ENCODE measurements around the gene OCRL. TPM values are rescaled to one million over a fixed set of nuclear protein-coding genes. Genes with fewer than 3 reads are reported as not detected.

Gene OCRL
- total RNA-seq, 1 donor from 2014 or later, result 22.1 TPM

- DNase-seq (ENCODE audit: low read depth), result no peak
- H3K36me3 ChIP-seq (ENCODE audit: control insufficient read depth, insufficient read depth, low read length), result no peaks in the 10 kb centered on the region
- no peak overlapping the region for H3K4me3 ChIP-seq (ENCODE audit: low read depth, low read length)
- no peak for TF ChIP-seq CTCF (IDR thresholded peaks at IDR 0.05; ENCODE audit: insufficient read depth, low read length, poor library complexity, severe bottlenecking)
- H3K27me3 ChIP-seq (ENCODE audit: control insufficient read depth, insufficient read depth, low read length), result no peaks in the 10 kb centered on the region
Measured at GRCh38 chrX:129529685-129530281, 10.3 kb upstream of the OCRL start.

GRCh38 chrX:129530410-129530809 lies 9.6 kb upstream of the OCRL start:
- no peak for TF ChIP-seq CTCF (IDR thresholded peaks at IDR 0.05; ENCODE audit: insufficient read depth, low read length, poor library complexity, severe bottlenecking)
- DNase-seq (ENCODE audit: low read depth), result no peak

GRCh38 chrX:129531132-129531531 lies 8.9 kb upstream of the OCRL start:
- DNase-seq (ENCODE audit: low read depth), result no peak
- no peak for TF ChIP-seq CTCF (IDR thresholded peaks at IDR 0.05; ENCODE audit: insufficient read depth, low read length, poor library complexity, severe bottlenecking)
- Histone ChIP-seq H3K4me3 (ENCODE audit: low read depth, low read length) (no peak overlapping the region), H3K27me3 (ENCODE audit: control insufficient read depth, insufficient read depth, low read length) (no peaks in the 10 kb centered on the region), H3K36me3 (ENCODE audit: control insufficient read depth, insufficient read depth, low read length) (no peaks in the 10 kb centered on the region)

More at GRCh38 chrX:129530410-129530809, 9.6 kb upstream of the OCRL start:
- H3K27me3 ChIP-seq (ENCODE audit: control insufficient read depth, insufficient read depth, low read length), result no peaks in the 10 kb centered on the region
- no peaks in the 10 kb centered on the region for H3K36me3 ChIP-seq (ENCODE audit: control insufficient read depth, insufficient read depth, low read length)
- H3K4me3 ChIP-seq (ENCODE audit: low read depth, low read length), result no peak overlapping the region

GRCh38 chrX:129534816-129535578 lies 5.1 kb upstream of the OCRL start:
- TF ChIP-seq CTCF (IDR thresholded peaks at IDR 0.05; ENCODE audit: insufficient read depth, low read length, poor library complexity, severe bottlenecking), result no peak
- no peak for DNase-seq (ENCODE audit: low read depth)

GRCh38 chrX:129540722-129541184 lies 694 bp downstream of the OCRL start:
- no peak for DNase-seq (ENCODE audit: low read depth)
- Histone ChIP-seq H3K4me3 (ENCODE audit: low read depth, low read length) (peak overlapping the region; percentile 72), H3K27me3 (ENCODE audit: control insufficient read depth, insufficient read depth, low read length) (no peaks in the 10 kb centered on the region), H3K36me3 (ENCODE audit: control insufficient read depth, insufficient read depth, low read length) (no peaks in the 10 kb centered on the region)
- TF ChIP-seq CTCF (IDR thresholded peaks at IDR 0.05; ENCODE audit: insufficient read depth, low read length, poor library complexity, severe bottlenecking), result no peak

More at GRCh38 chrX:129534816-129535578, 5.1 kb upstream of the OCRL start:
- Histone ChIP-seq H3K4me3 (ENCODE audit: low read depth, low read length) (no peak overlapping the region), H3K27me3 (ENCODE audit: control insufficient read depth, insufficient read depth, low read length) (no peaks in the 10 kb centered on the region), H3K36me3 (ENCODE audit: control insufficient read depth, insufficient read depth, low read length) (no peaks in the 10 kb centered on the region)

Measured in kidney epithelial cell (primary cell).